A673 (cell line): ENCODE measurements around the gene AOX1.

Source experiments
- EZH2 ChIP-seq: fragments of 200-600 bp; sonication (generic); IDR thresholded peaks from 2 replicates; pipeline ENCODE4 v1.6.1; 2017; ENCODE audit warnings: borderline replicate concordance, low read depth, mild to moderate bottlenecking, mixed read lengths, antibody characterized with exemption, low read length; ENCODE audit not compliant: poor library complexity, severe bottlenecking
- TF ChIP-seq, protein P1 (sequence below): fragments of 300-800, 200-600 bp; sonication (generic); conservative IDR thresholded peaks from 2 replicates; pipeline ENCODE4 v1.5.1; 2017; ENCODE audit warnings: low read depth, mild to moderate bottlenecking, antibody characterized with exemption, low read length, moderate library complexity, mixed read lengths

DNA sequence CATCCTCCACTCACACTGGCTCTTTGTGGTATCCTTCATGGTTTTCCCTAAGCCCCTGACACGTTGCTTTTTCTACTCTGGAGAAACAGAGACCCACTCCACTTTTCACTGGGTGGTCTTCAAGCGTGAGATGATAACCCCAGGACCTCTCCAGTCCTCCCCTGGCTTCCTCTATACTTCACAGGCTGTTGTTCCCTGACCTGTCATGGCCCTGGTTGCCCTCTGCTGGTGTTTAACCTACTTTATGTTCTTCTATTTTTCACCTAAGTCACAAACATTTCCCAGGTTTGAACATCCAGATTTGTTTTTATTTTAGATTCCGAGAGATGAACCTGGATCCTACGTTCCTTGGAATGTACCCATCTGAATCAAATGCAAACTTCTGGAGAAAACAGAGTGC is 84.5 kb downstream of the AOX1 start:
- TF ChIP-seq, protein P1, sequence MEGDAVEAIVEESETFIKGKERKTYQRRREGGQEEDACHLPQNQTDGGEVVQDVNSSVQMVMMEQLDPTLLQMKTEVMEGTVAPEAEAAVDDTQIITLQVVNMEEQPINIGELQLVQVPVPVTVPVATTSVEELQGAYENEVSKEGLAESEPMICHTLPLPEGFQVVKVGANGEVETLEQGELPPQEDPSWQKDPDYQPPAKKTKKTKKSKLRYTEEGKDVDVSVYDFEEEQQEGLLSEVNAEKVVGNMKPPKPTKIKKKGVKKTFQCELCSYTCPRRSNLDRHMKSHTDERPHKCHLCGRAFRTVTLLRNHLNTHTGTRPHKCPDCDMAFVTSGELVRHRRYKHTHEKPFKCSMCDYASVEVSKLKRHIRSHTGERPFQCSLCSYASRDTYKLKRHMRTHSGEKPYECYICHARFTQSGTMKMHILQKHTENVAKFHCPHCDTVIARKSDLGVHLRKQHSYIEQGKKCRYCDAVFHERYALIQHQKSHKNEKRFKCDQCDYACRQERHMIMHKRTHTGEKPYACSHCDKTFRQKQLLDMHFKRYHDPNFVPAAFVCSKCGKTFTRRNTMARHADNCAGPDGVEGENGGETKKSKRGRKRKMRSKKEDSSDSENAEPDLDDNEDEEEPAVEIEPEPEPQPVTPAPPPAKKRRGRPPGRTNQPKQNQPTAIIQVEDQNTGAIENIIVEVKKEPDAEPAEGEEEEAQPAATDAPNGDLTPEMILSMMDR = no peak
- TF ChIP-seq EZH2 = no peak
